B cell (primary cell): ENCODE measurements around the gene SCAMP5. TPM values are rescaled to one million over a fixed set of nuclear protein-coding genes. Genes with fewer than 3 reads are reported as not detected.

Experiments
- ATAC-seq: fragments of 200-7000 bp; cut with Tn5 transposase; one replicate; pipeline ENCODE4 v1.10.0; 2021; ENCODE audit warnings: low read depth, mild to moderate bottlenecking, moderate number of reproducible peaks, moderate library complexity
- CTCF ChIA-PET: fragments of 350-600 bp; sonication (Branson Sonifier 250); formaldehyde crosslinking; loops from one replicate; lab custom pipeline; 2021; ENCODE audit warnings: antibody characterized with exemption, inconsistent platforms; lab: Charles Lee
- POLR2A ChIA-PET: fragments of 350-600 bp; sonication (Branson Sonifier 250); formaldehyde crosslinking; loops from one replicate; lab custom pipeline; 2021; ENCODE audit warnings: antibody characterized with exemption; lab: Charles Lee
- DNase-seq: peaks from one replicate; pipeline ENCODE4 v3.0.0; 2013
- H2AFZ ChIP-seq: 2 replicates; pipeline ENCODE4 v1.6.1; 2012; ENCODE audit warnings: mild to moderate bottlenecking, low read depth, low read length; ENCODE audit not compliant: insufficient read depth, poor library complexity, severe bottlenecking
- H3K27ac ChIP-seq, 2 donors: 1 replicate in 1 of 2; 2 replicates in 1 of 2; pipeline ENCODE4 v1.5.1; 2012 to 2013; ENCODE audit warnings: low read length in 2 of 2, mild to moderate bottlenecking in 2 of 2, moderate library complexity in 1 of 2
- H3K27me3 ChIP-seq, 4 experiments: fragments of 200-600 bp in 1 of 4; sonication (generic) in 1 of 4; replicated peaks in 1 of 4; 1 replicate in 2 of 4; 2 replicates in 2 of 4; pipeline versions ENCODE4 v1.6.1 to v1.7.0; 2013 to 2016; ENCODE audit warnings: low read length in 3 of 4, mild to moderate bottlenecking in 2 of 4, mixed read lengths in 1 of 4, moderate library complexity in 1 of 4; ENCODE audit not compliant: insufficient read depth in 4 of 4, control insufficient read depth in 3 of 4; ENCODE audit errors: control extremely low read depth in 1 of 4
- H3K36me3 ChIP-seq, 2 experiments: replicated peaks in 1 of 2; 1 replicate in 1 of 2; 2 replicates in 1 of 2; pipeline versions ENCODE4 v1.6.1 to v1.7.1; 2013; ENCODE audit warnings: low read length in 1 of 2; ENCODE audit not compliant: insufficient read depth in 2 of 2, control insufficient read depth in 1 of 2; ENCODE audit errors: control extremely low read depth in 1 of 2, extremely low read depth in 1 of 2
- H3K4me1 ChIP-seq, 2 donors: fragments of 200-600 bp in 1 of 2; sonication (generic) in 1 of 2; 1 replicate in 1 of 2; 2 replicates in 1 of 2; pipeline versions ENCODE4 v1.5.1 to v1.6.1; 2013 to 2017; ENCODE audit warnings: low read length in 2 of 2; ENCODE audit not compliant: control insufficient read depth in 2 of 2, insufficient read depth in 2 of 2
- H3K4me2 ChIP-seq: replicated peaks from 2 replicates; pipeline ENCODE3; 2012; ENCODE audit warnings: mild to moderate bottlenecking, low read depth, low read length; ENCODE audit not compliant: poor library complexity, severe bottlenecking
- H3K4me3 ChIP-seq, 5 experiments: fragments of 200-600 bp in 1 of 5; sonication (generic) in 1 of 5; 1 replicate in 3 of 5; 2 replicates in 2 of 5; pipeline versions ENCODE4 v1.5.1 to v1.7.0; 2011 to 2016; ENCODE audit warnings: low read length in 4 of 5, mild to moderate bottlenecking in 4 of 5, low read depth in 2 of 5, control low read depth in 1 of 5, moderate library complexity in 1 of 5; ENCODE audit not compliant: insufficient read depth in 1 of 5; ENCODE audit errors: control extremely low read depth in 1 of 5, extremely low read depth in 1 of 5
- H3K79me2 ChIP-seq: fragments of 200-600 bp; sonication (generic); one replicate; pipeline ENCODE4 v1.6.0; 2016; ENCODE audit warnings: low read length; ENCODE audit not compliant: control insufficient read depth, insufficient read depth
- H3K9ac ChIP-seq: fragments of 200-600 bp; sonication (generic); 2 replicates; pipeline ENCODE4 v1.6.1; 2017; ENCODE audit warnings: mild to moderate bottlenecking, low read length, moderate library complexity
- H3K9me3 ChIP-seq, 3 donors: one replicate each; pipeline versions ENCODE4 v1.6.1 to v1.7.1; 2013; ENCODE audit warnings: low read length in 2 of 3; ENCODE audit not compliant: control insufficient read depth in 2 of 3, insufficient read depth in 1 of 3; ENCODE audit errors: control extremely low read depth in 1 of 3
- H4K20me1 ChIP-seq: 2 replicates; pipeline ENCODE4 v1.6.0; 2012; ENCODE audit warnings: mild to moderate bottlenecking, low read length; ENCODE audit not compliant: insufficient read depth, control insufficient read depth, poor library complexity, severe bottlenecking
- H3K27ac Mint-ChIP-seq: one replicate; pipeline ENCODE4 v1.8.0; 2021; ENCODE audit warnings: mixed read lengths
- H3K27me3 Mint-ChIP-seq: one replicate; pipeline ENCODE4 v1.8.0; 2021; ENCODE audit warnings: mixed read lengths
- H3K4me1 Mint-ChIP-seq: one replicate; pipeline ENCODE4 v1.8.0; 2021; ENCODE audit warnings: mixed read lengths
- H3K4me3 Mint-ChIP-seq: one replicate; pipeline ENCODE4 v1.8.0; 2021; ENCODE audit warnings: mixed read lengths
- H3K9me3 Mint-ChIP-seq: one replicate; pipeline ENCODE4 v1.8.0; 2022; ENCODE audit warnings: mixed read lengths; ENCODE audit not compliant: insufficient read depth
- EZH2 ChIP-seq: IDR thresholded peaks from 2 replicates; pipeline ENCODE4 v1.6.1; 2012; ENCODE audit warnings: borderline replicate concordance, low read depth, mild to moderate bottlenecking, moderate library complexity, low read length; ENCODE audit not compliant: insufficient read depth, poor library complexity, severe bottlenecking
- WGBS: methylation state at CpG from one replicate; pipeline ENCODE4 v1.1.5; 2013; ENCODE audit warnings: missing lambda C conversion rate; ENCODE audit not compliant: insufficient coverage; 5-methylcytosine and 5-hydroxymethylcytosine counted together
- intact Hi-C: fragments of 100-400 bp; cut with micrococcal nuclease; formaldehyde crosslinking; loops from one replicate; pipeline ENCODE4 v1.10.0; 2022
- polyA plus RNA-seq: library from polyadenylated mRNA; depleted of rRNA; stranded (reverse); fragments of >200 nt; gene quantifications from 2 replicates; pipeline ENCODE4 v1.2.3, GENCODE V29; 2012
- total RNA-seq, 2 donors: library from RNA; stranded (reverse); fragments of 120-200 nt in 1 of 2; gene quantifications; 1 replicate in 1 of 2; 2 replicates in 1 of 2; pipeline versions ENCODE4 v1.2.3 to v1.2.4, GENCODE V29; 2013 to 2022
- TF ChIP-seq, protein P1 (sequence below): fragments of 200-600 bp; IDR thresholded peaks from one replicate; pipeline ENCODE4 v1.8.0; 2022; ENCODE audit warnings: antibody characterized with exemption, mild to moderate bottlenecking

The SCAMP5 gene
- total and polyA plus RNA-seq, 2 donors (not counting 1 experiment from before 2014, with no cell fraction given), result 0.59 to 3.4 TPM

DNA sequence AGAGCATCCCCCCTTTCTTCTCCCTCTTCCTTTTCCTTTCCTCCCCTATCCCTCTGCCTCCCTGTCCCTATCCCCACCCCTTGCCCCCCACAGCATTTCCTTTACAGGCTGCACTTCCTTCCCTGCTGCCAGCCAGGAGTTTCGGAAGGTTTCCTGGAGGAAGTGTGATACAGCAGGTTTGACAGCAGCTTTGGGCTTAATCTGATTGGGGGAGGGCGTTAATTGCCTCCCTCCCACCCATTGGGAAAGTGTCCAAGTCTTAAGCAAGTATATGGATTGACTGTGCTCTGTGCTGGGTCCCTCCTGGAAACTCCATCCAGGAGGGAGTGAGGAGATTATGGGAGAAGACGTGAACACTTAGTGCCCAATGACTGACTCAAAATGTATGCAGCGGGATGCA is 1.8 kb downstream of the SCAMP5 start:
- peaks cover 19 to 23% of the 10 kb centered on the region in 2 donors for H3K4me1 ChIP-seq
- TF ChIP-seq, protein P1, sequence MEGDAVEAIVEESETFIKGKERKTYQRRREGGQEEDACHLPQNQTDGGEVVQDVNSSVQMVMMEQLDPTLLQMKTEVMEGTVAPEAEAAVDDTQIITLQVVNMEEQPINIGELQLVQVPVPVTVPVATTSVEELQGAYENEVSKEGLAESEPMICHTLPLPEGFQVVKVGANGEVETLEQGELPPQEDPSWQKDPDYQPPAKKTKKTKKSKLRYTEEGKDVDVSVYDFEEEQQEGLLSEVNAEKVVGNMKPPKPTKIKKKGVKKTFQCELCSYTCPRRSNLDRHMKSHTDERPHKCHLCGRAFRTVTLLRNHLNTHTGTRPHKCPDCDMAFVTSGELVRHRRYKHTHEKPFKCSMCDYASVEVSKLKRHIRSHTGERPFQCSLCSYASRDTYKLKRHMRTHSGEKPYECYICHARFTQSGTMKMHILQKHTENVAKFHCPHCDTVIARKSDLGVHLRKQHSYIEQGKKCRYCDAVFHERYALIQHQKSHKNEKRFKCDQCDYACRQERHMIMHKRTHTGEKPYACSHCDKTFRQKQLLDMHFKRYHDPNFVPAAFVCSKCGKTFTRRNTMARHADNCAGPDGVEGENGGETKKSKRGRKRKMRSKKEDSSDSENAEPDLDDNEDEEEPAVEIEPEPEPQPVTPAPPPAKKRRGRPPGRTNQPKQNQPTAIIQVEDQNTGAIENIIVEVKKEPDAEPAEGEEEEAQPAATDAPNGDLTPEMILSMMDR, result no peak
- no peak for TF ChIP-seq EZH2
- H3K27ac Mint-ChIP-seq, result no peak overlapping the region
- H3K9me3 Mint-ChIP-seq, result no peaks in the 10 kb centered on the region
- H2AFZ ChIP-seq, result no peak overlapping the region
- H3K27me3 ChIP-seq, result peaks cover 0 to 79% (median 50%) of the 10 kb centered on the region in 4 experiments
- ATAC-seq (no peak), DNase-seq (no peak)
- intact Hi-C loops, result no loop called here
- peaks cover 65% of the 10 kb centered on the region for H3K27me3 Mint-ChIP-seq
- no peak overlapping the region for H3K27ac ChIP-seq
- peaks cover 6% of the 10 kb centered on the region for H4K20me1 ChIP-seq
- 82% methylated on average over 2 of the region's 4 CpGs for WGBS
- no peak overlapping the region for H3K4me3 ChIP-seq
- H3K79me2 ChIP-seq, result no peaks in the 10 kb centered on the region
- CTCF ChIA-PET, result no interaction called here
- peaks cover 10% of the 10 kb centered on the region for H3K4me1 Mint-ChIP-seq
- H3K9ac ChIP-seq, result no peak overlapping the region
- peaks cover 0 to 30% (median 0%) of the 10 kb centered on the region in 3 donors for H3K9me3 ChIP-seq
- H3K36me3 ChIP-seq, result no peaks in the 10 kb centered on the region
- H3K4me2 ChIP-seq, result no peak overlapping the region
- no peak overlapping the region for H3K4me3 Mint-ChIP-seq
- POLR2A ChIA-PET, result interaction anchor here (1.4 kb wide), 1 partner anchor 27 kb away, joined by 3 read pairs; the partner anchor contains the start of gene PPCDC

DNA sequence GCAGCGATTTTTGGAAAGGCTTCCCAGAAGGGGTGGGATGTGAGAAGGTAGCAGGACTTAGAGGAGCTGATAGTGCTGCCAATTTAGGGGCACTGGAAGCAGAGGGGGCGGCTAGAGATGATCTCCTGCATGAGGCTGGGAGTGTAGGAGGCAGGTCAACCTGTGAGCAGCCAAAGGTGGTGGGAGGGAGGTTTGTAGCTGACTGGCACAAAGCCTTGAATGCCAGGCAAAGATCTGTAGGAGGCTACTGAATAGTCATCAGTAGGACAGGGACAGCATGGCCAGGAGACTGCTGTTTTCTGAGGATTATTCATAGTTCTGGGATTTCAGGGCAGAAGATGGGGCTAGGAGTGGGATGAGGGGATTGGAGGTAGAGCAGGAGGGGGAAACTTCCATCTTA is 2.2 kb downstream of the SCAMP5 start:
- H3K9ac ChIP-seq, result no peak overlapping the region
- H3K4me3 ChIP-seq, result no peak overlapping the region
- POLR2A ChIA-PET, result no interaction called here
- H3K9me3 ChIP-seq, result peaks cover 0 to 30% (median 0%) of the 10 kb centered on the region in 3 donors
- 92% methylated on average over 2 of the region's 2 CpGs for whole genome bisulfite sequencing
- peaks cover 6% of the 10 kb centered on the region for H4K20me1 ChIP-seq
- CTCF ChIA-PET, result no interaction called here
- peaks cover 0 to 81% (median 52%) of the 10 kb centered on the region in 4 experiments for H3K27me3 ChIP-seq
- H3K79me2 ChIP-seq, result no peaks in the 10 kb centered on the region
- peaks cover 19 to 23% of the 10 kb centered on the region in 2 donors for H3K4me1 ChIP-seq
- H2AFZ ChIP-seq, result no peak overlapping the region
- H3K27ac ChIP-seq, result no peak overlapping the region
- DNase-seq (no peak), ATAC-seq (no peak)
- intact Hi-C loops, result no loop called here
- Mint-ChIP-seq H3K4me1 (peaks cover 10% of the 10 kb centered on the region), H3K9me3 (no peaks in the 10 kb centered on the region), H3K27me3 (peaks cover 67% of the 10 kb centered on the region), H3K4me3 (peak overlapping the region; percentile 13), H3K27ac (no peak overlapping the region)
- no peak overlapping the region for H3K4me2 ChIP-seq
- TF ChIP-seq, protein P1, result no peak
- TF ChIP-seq EZH2, result no peak
- H3K36me3 ChIP-seq, result no peaks in the 10 kb centered on the region
